A549 treated with Hydrocortisone at 1 μM for 4 hours (cell line): ENCODE results near the gene SLC1A7. TPM values are rescaled to one million over a fixed set of nuclear protein-coding genes. Genes with fewer than 3 reads are reported as not detected.

Experiments used
- total RNA-seq: library from RNA; stranded (reverse); fragments of 200-300 nt; extraction: Qiagen RNA extraction; gene quantifications from 5 replicates; pipeline ENCODE4 v1.2.3, GENCODE V29; 2022

Gene SLC1A7
- 0.05 TPM in 2 of 5 replicates, not detected in the others for total RNA-seq

GRCh38 chr1:53142226-53142853 lies at the start of gene SLC1A7:
SLC1A7 (minus strand) TSS chr1:53142638; CDS start chr1:53142449, 189 bp downstream.

GRCh38 chr1:53061859-53062707 lies 80.4 kb downstream of the SLC1A7 start, which contains the start of gene PODN:
PODN (plus strand) TSS chr1:53062213; CDS start chr1:53069856, 7,643 bp downstream.

Other genes with a start within 250 kb of the SLC1A7 start
- 8.0 to 12.1 TPM (median 9.8 TPM) in 5 replicates for gene ECHDC2, start 220.9 kb downstream of the SLC1A7 start, total RNA-seq
- 47.0 to 66.7 TPM (median 50.4 TPM) in 5 replicates for gene SCP2, start 215.4 kb downstream of the SLC1A7 start, total RNA-seq
- gene PODN, start 80.4 kb downstream of the SLC1A7 start, total RNA-seq: 0.05 TPM in 1 of 5 replicates, not detected in the others
- 9.3 to 10.1 TPM (median 9.5 TPM) in 5 replicates for gene CPT2, start 54.2 kb upstream of the SLC1A7 start, total RNA-seq
- 27.4 to 34.2 TPM (median 33.0 TPM) in 5 replicates for gene CZIB, start 78.0 kb upstream of the SLC1A7 start, total RNA-seq
- 61.9 to 86.2 TPM (median 66.2 TPM) in 5 replicates for gene MAGOH, start 95.9 kb upstream of the SLC1A7 start, total RNA-seq
- 29.3 to 38.9 TPM (median 35.6 TPM) in 5 replicates for gene LRP8, start 185.4 kb upstream of the SLC1A7 start, total RNA-seq